NCI-H1092 treated with DMSO at 0.1 percent for 48 hours (cell line): ENCODE results near the gene MRPS33.
A peak's percentile ranks its signal among the peaks of the same experiment; 100 is the strongest.
"Not testable (repeated sequence)": the region's sequence is repeated elsewhere in the genome, so short reads cannot be mapped to it uniquely, and the experiment has no call there.

Experiments used
- DNase-seq: peaks from one replicate; lab custom pipeline; 2025; lab: John Stamatoyannopoulos, UW

Gene MRPS33

GRCh38 chr7:141012044-141012685 lies 2.6 kb downstream of the MRPS33 start:
- DNase-seq: peak; percentile 84

GRCh38 chr7:141011443-141011842 lies 3.3 kb downstream of the MRPS33 start:
- DNase-seq: no peak

GRCh38 chr7:141003172-141004065 lies 11.3 kb downstream of the MRPS33 start:
- no peak for DNase-seq

- DNase-seq: no peak
Observed at GRCh38 chr7:141001546-141001945, 13.2 kb downstream of the MRPS33 start.

GRCh38 chr7:141001122-141001521 lies 13.6 kb downstream of the MRPS33 start:
- DNase-seq: no peak

- no peak for DNase-seq
Observed at GRCh38 chr7:140998715-140999114, 16.0 kb downstream of the MRPS33 start.

- no peak for DNase-seq
Observed at GRCh38 chr7:140992422-140992821, 22.3 kb downstream of the MRPS33 start.

GRCh38 chr7:140990193-140990962 lies 24.4 kb downstream of the MRPS33 start:
- no peak for DNase-seq

GRCh38 chr7:140989068-140989467 lies 25.7 kb downstream of the MRPS33 start:
- no peak for DNase-seq

- DNase-seq: no peak
Observed at GRCh38 chr7:140983802-140984201, 30.9 kb downstream of the MRPS33 start.

GRCh38 chr7:140982508-140982907 lies 32.2 kb downstream of the MRPS33 start:
- no peak for DNase-seq

GRCh38 chr7:140981951-140982350 lies 32.8 kb downstream of the MRPS33 start:
- no peak for DNase-seq

GRCh38 chr7:140977741-140978140 lies 37.0 kb downstream of the MRPS33 start:
- DNase-seq: no peak

- no peak for DNase-seq
Observed at GRCh38 chr7:140972876-140973829, 41.6 kb downstream of the MRPS33 start.

GRCh38 chr7:140972344-140972743 lies 42.4 kb downstream of the MRPS33 start:
- DNase-seq: no peak

- DNase-seq: no peak
Observed at GRCh38 chr7:140967438-140967837, 47.3 kb downstream of the MRPS33 start.

- no peak for DNase-seq
Observed at GRCh38 chr7:140966561-140967233, 48.1 kb downstream of the MRPS33 start.

- DNase-seq: no peak
Observed at GRCh38 chr7:140961117-140961516, 53.6 kb downstream of the MRPS33 start.

GRCh38 chr7:140956997-140957396 lies 57.8 kb downstream of the MRPS33 start:
- not testable (repeated sequence) for DNase-seq
